ENCODE results near the gene CKAP5. TPM values are rescaled to one million over a fixed set of nuclear protein-coding genes. Genes with fewer than 3 reads are reported as not detected.

Gene CKAP5
- polyA plus RNA-seq, 1 of the 3 experiments (the other 2 are of a cell fraction), result 51.7 TPM

DNA sequence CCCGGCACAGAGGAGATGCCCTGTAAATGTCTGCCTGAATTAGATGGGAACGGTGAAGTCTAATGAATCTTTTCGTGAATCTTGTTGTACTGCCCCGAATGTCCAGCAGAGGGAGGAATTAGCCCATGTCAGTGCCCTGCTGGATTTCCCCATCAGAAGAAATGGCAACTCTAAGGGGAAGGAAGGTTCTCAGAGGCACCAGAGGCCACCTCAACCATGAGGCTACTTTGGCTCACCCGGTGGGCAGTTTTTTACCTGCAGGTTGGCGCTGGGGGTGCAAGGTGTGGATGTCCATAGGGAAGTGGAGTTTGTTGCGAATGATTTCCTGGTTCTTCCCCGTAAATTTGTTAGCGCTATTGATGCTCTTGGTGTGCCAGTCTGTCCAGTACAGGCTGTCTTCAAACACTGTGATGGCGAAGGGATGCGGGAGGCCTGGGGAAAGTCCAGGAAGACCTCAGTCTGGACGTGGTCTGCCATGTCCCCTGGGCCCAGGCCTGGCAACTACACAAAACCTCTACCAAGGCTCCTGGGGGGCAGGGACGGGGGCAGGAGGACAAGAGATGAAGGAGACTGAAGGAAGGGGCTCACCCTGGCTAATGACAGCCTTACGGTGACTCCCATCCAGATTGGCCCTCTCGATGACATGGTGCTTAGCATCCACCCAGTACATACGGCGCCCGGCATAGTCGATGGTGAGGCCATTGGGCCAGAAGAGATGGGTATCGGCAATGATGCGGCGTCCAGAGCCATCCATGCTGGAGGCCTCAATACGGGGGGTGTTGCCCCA is 43.8 kb upstream of the CKAP5 start:
- Histone ChIP-seq H3K27me3 (ENCODE audit: insufficient read depth) (no peaks in the 10 kb centered on the region), H4K20me1 (ENCODE audit: insufficient read depth) (no peaks in the 10 kb centered on the region), H3K36me3 (replicated peaks in 1 of 2; ENCODE audit: control insufficient read depth in 1 of 2, insufficient read depth in 2 of 2, low read length in 1 of 2) (no peaks in the 10 kb centered on the region), H3K4me3 (ENCODE audit: low read depth in 2 of 2, low read length in 1 of 2) (no peak overlapping the region; a peak in 1 of 4 replicates), H3F3A (replicated peaks; ENCODE audit: insufficient read depth) (peaks cover 3% of the 10 kb centered on the region), H3K27ac (ENCODE audit: low read depth in 2 of 2, low read length in 1 of 2) (no peak overlapping the region), H3K4me2 (no peak overlapping the region), H3K9me3 (no peaks in the 10 kb centered on the region), H3K9ac (no peak overlapping the region), H3K4me1 (ENCODE audit: control insufficient read depth in 1 of 2, insufficient read depth in 2 of 2, low read depth in 1 of 2, low read length in 1 of 2) (no peaks in the 10 kb centered on the region), H3K9me2 (no peaks in the 10 kb centered on the region), H3K79me2 (ENCODE audit: insufficient read depth) (no peaks in the 10 kb centered on the region), H2AFZ (ENCODE audit: low read depth) (no peak overlapping the region)
- TF ChIP-seq GABPA (IDR thresholded peaks at IDR 0.05; ENCODE audit: low read depth), result no peak
- peak; percentile 99 for TF ChIP-seq RAD21 (IDR thresholded peaks at IDR 0.05; ENCODE audit: low read length)
- TF ChIP-seq RCOR1 (IDR thresholded peaks at IDR 0.05; ENCODE audit: low read length), result no peak
- TF ChIP-seq TAF1 (IDR thresholded peaks at IDR 0.05; ENCODE audit: borderline replicate concordance, low read depth, low read length), result no peak
- TF ChIP-seq NRF1 (IDR thresholded peaks at IDR 0.05; ENCODE audit: low read depth, low read length), result no peak
- TF ChIP-seq FOSL2 (IDR thresholded peaks at IDR 0.05; ENCODE audit: borderline replicate concordance, low read depth), result no peak
- TF ChIP-seq FOXJ3 (CRISPR knock-in tag; IDR thresholded peaks at IDR 0.05), result no peak
- TF ChIP-seq, protein P1, sequence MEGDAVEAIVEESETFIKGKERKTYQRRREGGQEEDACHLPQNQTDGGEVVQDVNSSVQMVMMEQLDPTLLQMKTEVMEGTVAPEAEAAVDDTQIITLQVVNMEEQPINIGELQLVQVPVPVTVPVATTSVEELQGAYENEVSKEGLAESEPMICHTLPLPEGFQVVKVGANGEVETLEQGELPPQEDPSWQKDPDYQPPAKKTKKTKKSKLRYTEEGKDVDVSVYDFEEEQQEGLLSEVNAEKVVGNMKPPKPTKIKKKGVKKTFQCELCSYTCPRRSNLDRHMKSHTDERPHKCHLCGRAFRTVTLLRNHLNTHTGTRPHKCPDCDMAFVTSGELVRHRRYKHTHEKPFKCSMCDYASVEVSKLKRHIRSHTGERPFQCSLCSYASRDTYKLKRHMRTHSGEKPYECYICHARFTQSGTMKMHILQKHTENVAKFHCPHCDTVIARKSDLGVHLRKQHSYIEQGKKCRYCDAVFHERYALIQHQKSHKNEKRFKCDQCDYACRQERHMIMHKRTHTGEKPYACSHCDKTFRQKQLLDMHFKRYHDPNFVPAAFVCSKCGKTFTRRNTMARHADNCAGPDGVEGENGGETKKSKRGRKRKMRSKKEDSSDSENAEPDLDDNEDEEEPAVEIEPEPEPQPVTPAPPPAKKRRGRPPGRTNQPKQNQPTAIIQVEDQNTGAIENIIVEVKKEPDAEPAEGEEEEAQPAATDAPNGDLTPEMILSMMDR (IDR thresholded peaks at IDR 0.05), result peak; percentile 86
- TF ChIP-seq, protein P2, sequence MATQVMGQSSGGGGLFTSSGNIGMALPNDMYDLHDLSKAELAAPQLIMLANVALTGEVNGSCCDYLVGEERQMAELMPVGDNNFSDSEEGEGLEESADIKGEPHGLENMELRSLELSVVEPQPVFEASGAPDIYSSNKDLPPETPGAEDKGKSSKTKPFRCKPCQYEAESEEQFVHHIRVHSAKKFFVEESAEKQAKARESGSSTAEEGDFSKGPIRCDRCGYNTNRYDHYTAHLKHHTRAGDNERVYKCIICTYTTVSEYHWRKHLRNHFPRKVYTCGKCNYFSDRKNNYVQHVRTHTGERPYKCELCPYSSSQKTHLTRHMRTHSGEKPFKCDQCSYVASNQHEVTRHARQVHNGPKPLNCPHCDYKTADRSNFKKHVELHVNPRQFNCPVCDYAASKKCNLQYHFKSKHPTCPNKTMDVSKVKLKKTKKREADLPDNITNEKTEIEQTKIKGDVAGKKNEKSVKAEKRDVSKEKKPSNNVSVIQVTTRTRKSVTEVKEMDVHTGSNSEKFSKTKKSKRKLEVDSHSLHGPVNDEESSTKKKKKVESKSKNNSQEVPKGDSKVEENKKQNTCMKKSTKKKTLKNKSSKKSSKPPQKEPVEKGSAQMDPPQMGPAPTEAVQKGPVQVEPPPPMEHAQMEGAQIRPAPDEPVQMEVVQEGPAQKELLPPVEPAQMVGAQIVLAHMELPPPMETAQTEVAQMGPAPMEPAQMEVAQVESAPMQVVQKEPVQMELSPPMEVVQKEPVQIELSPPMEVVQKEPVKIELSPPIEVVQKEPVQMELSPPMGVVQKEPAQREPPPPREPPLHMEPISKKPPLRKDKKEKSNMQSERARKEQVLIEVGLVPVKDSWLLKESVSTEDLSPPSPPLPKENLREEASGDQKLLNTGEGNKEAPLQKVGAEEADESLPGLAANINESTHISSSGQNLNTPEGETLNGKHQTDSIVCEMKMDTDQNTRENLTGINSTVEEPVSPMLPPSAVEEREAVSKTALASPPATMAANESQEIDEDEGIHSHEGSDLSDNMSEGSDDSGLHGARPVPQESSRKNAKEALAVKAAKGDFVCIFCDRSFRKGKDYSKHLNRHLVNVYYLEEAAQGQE (IDR thresholded peaks at IDR 0.05; ENCODE audit: low read depth, low read length), result no peak
- no peak for TF ChIP-seq MXI1 (IDR thresholded peaks at IDR 0.05; ENCODE audit: low read depth, low read length)
- no peak for TF ChIP-seq CHD2 (IDR thresholded peaks at IDR 0.05; ENCODE audit: low read length, partially characterized antibody)
- no peak for TF ChIP-seq EZH2phosphoT487 (IDR thresholded peaks at IDR 0.05; ENCODE audit: borderline replicate concordance, low read depth)
- TF ChIP-seq JUND (IDR thresholded peaks at IDR 0.05), result no peak
- TF ChIP-seq, protein P3, sequence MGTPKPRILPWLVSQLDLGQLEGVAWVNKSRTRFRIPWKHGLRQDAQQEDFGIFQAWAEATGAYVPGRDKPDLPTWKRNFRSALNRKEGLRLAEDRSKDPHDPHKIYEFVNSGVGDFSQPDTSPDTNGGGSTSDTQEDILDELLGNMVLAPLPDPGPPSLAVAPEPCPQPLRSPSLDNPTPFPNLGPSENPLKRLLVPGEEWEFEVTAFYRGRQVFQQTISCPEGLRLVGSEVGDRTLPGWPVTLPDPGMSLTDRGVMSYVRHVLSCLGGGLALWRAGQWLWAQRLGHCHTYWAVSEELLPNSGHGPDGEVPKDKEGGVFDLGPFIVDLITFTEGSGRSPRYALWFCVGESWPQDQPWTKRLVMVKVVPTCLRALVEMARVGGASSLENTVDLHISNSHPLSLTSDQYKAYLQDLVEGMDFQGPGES (IDR thresholded peaks at IDR 0.05; ENCODE audit: low read depth, low read length), result no peak
- peak; percentile 97 for TF ChIP-seq SMC3 (IDR thresholded peaks at IDR 0.05; ENCODE audit: low read depth, low read length)
- no peak for TF ChIP-seq RXRA (IDR thresholded peaks at IDR 0.05; ENCODE audit: borderline replicate concordance, low read depth)
- TF ChIP-seq EP300 (IDR thresholded peaks at IDR 0.05; ENCODE audit: borderline replicate concordance in 1 of 2, low read depth in 1 of 2, low read length in 1 of 2), result no peak
- TF ChIP-seq POLR2AphosphoS5 (IDR thresholded peaks at IDR 0.05; ENCODE audit: low read depth, low read length), result no peak
- CTCF ChIA-PET, result interaction anchor here (1.5 to 11.6 kb wide), 6 partner anchors 12 to 271 kb away, joined by 3 to 101 read pairs (median 13); no protein-coding TSS in a partner anchor
- POLR2A ChIA-PET, result no interaction called here
- 58% methylated on average over 20 of the region's 23 CpGs for WGBS (ENCODE audit: low lambda C conversion rate)
- peak; percentile 80 for DNase-seq

Measured in SK-N-SH (cell line).